Activated CD8-positive, alpha-beta memory T cell treated with anti-CD3 and anti-CD28 coated beads for 1 hour (primary cell): ENCODE measurements around the gene EPN3.

Experiments
- DNase-seq, 2 donors: peaks; one replicate each; pipeline ENCODE4 v3.0.0-alpha.2; 2020; ENCODE audit warnings: low read depth in 1 of 2; ENCODE audit errors: extremely low read depth in 1 of 2

Gene EPN3

GRCh38 chr17:50547736-50548083 lies 15.2 kb downstream of the EPN3 start:
- DNase-seq = no peak

DNA sequence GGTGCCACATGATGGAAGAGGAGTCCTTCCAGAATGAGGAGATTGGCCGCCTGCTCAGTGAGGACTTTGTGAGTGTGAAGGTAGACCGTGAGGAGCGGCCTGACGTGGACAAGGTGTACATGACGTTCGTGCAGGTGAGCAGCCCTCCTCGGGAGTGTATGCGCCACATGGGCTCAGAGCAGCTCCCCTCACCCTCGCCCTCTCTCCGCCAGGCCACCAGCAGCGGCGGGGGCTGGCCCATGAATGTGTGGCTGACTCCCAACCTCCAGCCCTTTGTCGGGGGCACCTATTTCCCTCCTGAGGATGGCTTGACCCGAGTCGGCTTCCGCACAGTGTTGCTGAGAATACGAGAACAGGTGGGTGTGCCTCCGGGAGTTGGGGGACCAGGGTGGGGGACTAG lies 16.3 kb downstream of the EPN3 start:
- DNase-seq = no peak

- DNase-seq = no peak
Observed at GRCh38 chr17:50549256-50549941, 16.9 kb downstream of the EPN3 start.

GRCh38 chr17:50549969-50550368 lies 17.4 kb downstream of the EPN3 start:
- no peak for DNase-seq

- no peak for DNase-seq
Observed at GRCh38 chr17:50550661-50551432, 18.3 kb downstream of the EPN3 start.

DNA sequence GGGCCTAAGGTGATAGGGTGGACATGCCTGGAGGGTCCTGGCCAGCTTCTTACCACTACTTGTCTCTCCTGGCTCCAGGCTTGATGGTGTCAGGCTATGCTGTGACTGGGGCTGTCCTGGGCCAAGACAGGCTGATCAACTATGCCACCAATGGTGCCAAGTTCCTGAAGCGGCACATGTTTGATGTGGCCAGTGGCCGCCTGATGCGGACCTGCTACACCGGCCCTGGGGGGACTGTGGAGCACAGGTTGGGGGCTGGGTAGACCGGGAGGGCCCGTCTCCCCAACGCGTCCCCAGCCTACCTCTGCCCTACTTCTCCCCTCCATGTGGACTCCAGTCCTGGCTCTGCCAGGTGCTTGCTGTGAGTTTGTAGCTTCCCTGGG lies 18.9 kb downstream of the EPN3 start:
- no peak for DNase-seq

- no peak for DNase-seq
Observed at GRCh38 chr17:50551884-50552283, 19.3 kb downstream of the EPN3 start.

GRCh38 chr17:50554201-50554600 lies 21.7 kb downstream of the EPN3 start:
- no peak for DNase-seq

DNA sequence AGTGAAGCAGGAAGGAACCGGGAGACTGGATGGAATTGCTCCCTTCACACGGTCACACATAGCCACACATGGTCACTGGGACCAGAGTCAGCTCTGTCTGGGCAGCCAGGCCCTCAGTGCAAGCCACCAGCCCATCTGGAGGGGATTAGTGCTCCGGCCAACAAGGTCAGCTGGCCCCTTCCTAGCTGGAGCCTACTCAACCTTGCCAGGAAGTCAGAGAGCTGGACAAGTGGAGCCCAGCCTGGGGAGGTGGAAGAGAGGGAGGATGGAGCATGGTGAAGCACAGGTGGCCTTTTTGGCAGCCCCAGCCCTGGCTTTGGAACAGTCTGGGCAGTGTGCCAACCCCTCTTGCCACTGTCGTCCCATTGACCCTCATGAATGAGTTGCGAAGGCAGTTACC lies 24.3 kb downstream of the EPN3 start:
- no peak for DNase-seq

GRCh38 chr17:50557630-50558029 lies 25.1 kb downstream of the EPN3 start:
- no peak for DNase-seq

DNA sequence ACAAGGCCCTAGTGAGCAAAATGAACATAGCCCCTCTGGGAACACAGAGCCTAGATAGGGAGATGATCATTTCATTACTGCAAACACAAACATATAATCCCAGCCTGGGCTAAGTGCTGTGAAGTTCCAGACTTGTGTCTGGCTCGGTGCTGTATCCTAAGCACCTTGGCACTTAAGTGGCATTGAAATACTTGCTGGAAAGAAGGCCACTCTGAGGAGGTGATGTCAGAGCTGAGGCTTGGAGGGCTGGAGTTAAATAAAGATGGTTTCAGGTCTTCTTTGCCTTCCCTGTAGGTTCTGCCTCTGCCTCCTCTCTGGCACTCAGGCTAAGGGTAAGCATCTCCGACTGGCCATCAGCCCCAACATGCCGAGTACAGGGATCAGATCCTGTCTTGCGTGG lies 25.6 kb downstream of the EPN3 start:
- DNase-seq = no peak

DNA sequence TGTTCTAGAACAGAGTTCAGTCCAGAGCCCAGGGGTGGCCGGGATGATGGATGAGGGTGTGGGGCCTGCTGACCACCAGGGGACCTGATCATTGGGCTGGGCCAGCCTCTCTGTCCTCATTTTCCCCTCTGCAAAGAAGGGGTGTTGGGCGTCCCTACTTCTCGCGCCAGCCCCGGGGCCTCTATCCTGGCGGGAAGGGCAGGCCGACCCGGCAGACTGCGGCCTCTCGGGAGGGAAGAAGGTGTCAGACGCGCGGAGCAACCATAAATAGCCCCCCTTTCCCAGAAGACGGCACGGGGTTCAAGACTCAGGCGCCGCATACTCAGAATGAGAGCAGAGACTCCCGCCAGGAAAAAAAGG lies 26.0 kb downstream of the EPN3 start:
- no peak for DNase-seq

DNA sequence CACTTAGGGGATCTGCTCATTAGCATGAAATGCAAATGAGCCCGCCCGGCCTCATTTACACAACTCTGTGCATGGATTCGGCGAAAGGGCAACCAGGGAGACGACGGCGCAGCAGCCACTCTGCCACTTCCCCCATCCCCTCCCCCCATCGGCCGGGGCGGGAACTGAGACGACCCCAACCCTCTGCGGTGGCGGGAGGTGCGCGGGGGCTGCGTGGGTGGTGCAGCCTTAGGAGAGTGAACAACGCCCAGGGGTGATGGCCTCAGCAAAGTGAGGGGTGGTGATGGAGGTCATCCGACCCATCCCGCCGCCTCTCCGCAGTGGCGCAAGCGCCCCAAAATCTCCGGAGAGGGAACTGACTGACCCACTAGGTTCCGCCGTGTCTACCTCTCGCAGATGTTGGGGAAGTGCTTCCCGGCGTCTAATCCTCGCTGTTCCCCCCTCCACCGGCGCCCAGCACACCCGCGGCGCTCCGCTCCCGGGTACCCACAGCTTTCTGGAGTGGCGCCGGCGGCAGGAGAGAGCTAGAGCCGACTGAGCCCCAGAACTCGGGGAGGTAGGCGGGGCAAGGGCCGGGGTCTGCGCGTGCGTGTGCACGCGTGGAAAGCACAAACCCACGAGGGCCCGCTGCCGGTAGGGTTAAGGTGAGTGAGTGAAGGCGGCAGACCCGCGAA lies 26.5 kb downstream of the EPN3 start:
- DNase-seq = no peak

GRCh38 chr17:50559674-50560184 lies 27.2 kb downstream of the EPN3 start:
- DNase-seq = no peak

DNA sequence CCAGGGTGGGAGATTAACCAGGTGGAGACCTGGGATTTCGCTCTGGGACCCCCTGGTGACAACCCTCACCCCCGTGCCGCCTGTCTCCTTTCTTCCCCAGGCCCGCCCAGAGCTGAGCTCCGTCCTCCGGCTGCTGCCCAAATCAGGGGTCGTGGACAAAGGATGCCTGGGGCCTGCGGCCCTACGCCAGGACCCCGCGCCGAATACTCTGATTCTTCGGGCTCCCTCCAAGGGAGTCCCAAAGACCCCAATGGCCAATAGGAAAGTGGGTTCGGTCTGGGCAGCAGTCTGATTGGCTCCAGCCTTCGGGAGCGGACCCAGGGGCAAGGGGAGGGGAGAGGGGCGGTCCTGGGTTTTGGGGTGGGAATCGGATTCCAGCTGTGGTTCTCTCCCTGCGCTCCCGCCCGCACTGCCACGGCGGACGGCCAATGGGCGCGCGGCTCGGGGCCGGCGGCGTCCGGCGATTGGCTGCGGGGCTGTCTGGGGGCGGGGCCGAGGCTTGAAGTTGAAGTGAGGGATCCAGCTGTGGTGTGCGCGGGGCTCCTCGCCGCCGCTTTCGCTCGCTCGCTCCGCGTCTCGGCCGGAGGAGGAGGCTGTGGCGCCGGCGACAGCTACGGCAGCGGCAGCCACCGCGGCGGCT lies 27.8 kb downstream of the EPN3 start, which contains the start of gene CACNA1G:
TSS of gene CACNA1G (plus strand) at position 531 of the 640 bp plus-strand sequence. CDS start 745 bp downstream, outside the sequence.
- DNase-seq = peak; percentile 65 to 78

DNA sequence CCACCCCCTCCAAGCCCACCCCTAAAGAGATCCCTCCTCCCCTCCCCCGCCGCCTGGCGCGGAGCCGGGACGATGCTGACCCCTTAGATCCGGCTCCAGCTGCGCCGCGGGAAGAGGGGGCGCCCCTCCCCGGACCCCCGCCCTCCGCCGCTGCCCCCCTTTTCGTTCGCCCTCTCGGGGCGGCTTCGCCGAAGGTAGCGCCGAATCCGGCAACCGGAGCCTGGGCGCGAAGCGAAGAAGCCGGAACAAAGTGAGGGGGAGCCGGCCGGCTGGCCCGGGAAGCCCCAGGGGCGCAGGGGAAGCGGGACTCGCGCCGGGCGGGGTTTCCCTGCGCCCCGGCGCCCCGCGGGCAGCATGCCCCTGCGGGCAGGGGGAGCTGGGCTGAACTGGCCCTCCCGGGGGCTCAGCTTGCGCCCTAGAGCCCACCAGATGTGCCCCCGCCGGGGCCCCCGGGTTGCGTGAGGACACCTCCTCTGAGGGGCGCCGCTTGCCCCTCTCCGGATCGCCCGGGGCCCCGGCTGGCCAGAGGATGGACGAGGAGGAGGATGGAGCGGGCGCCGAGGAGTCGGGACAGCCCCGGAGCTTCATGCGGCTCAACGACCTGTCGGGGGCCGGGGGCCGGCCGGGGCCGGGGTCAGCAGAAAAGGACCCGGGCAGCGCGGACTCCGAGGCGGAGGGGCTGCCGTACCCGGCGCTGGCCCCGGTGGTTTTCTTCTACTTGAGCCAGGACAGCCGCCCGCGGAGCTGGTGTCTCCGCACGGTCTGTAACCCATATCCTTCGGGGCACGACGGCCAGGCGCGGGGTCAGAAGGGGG lies 28.6 kb downstream of the EPN3 start:
- DNase-seq = no peak

GRCh38 chr17:50561746-50562141 lies 29.2 kb downstream of the EPN3 start:
- no peak for DNase-seq

GRCh38 chr17:50562242-50563091 lies 29.9 kb downstream of the EPN3 start:
- no peak for DNase-seq

- DNase-seq = no peak
Observed at GRCh38 chr17:50563092-50563511, 30.6 kb downstream of the EPN3 start.

DNA sequence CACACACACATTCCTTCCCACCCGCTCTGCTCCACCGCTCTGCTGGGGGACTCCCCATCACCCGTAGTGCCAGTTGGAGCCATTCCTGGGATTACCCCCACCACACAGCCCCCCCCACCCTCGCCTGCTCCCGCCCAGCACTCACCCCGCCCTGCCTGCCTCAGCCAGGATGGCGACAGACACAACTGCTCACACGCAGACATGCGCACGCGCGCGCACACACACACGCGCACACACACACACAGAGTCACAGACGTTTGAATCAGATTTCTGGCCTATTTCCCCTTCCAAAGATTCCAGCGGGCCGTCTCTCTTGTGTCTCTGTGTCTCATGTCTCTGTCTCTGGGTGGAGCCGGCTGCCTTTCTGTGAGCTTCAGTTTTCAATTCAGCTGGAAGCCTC lies 32.4 kb downstream of the EPN3 start:
- no peak for DNase-seq
